Skin epidermis (tissue), 12 donors: ENCODE measurements around the gene DOCK2.
"Not testable (repeated sequence)": the region's sequence is repeated elsewhere in the genome, so short reads cannot be mapped to it uniquely, and the experiment has no call there.

Source experiments
- H3K27ac ChIP-seq, 21 experiments: fragments of 200-600 bp; sonication (generic) in 11 of 21; one replicate each; pipeline ENCODE4 v1.5.0; 2020; ENCODE audit warnings: mild to moderate bottlenecking in 3 of 21, inconsistent platforms in 2 of 21, moderate library complexity in 2 of 21
- H3K4me3 ChIP-seq, 7 experiments: fragments of 200-600 bp; sonication (generic) in 2 of 7; one replicate each; pipeline ENCODE4 v1.5.0; 2020; ENCODE audit warnings: inconsistent platforms in 2 of 7, mild to moderate bottlenecking in 2 of 7, moderate library complexity in 1 of 7

The DOCK2 gene

GRCh38 chr5:169805527-169805934 is 168.5 kb downstream of the DOCK2 start:
- no peak overlapping the region for H3K4me3 ChIP-seq
- peak overlapping the region in 1 of 21 experiments; percentile 5 for H3K27ac ChIP-seq

- Histone ChIP-seq H3K4me3 (no peak overlapping the region), H3K27ac (peak overlapping the region in 1 of 21 experiments; percentile 5)
Observed at GRCh38 chr5:169805937-169806700, 169.0 kb downstream of the DOCK2 start.

- no peak overlapping the region for H3K4me3 ChIP-seq
- H3K27ac ChIP-seq: no peak overlapping the region
Observed at GRCh38 chr5:169808118-169808581, 171.1 kb downstream of the DOCK2 start.

GRCh38 chr5:169808880-169809279 is 171.8 kb downstream of the DOCK2 start:
- not testable (repeated sequence) for H3K27ac ChIP-seq, H3K4me3 ChIP-seq

- Histone ChIP-seq H3K27ac (no peak overlapping the region), H3K4me3 (no peak overlapping the region)
Observed at GRCh38 chr5:169809281-169809680, 172.2 kb downstream of the DOCK2 start.

GRCh38 chr5:169810524-169810923 is 173.4 kb downstream of the DOCK2 start:
- Histone ChIP-seq H3K4me3 (no peak overlapping the region), H3K27ac (no peak overlapping the region)

GRCh38 chr5:169811023-169811422 is 173.9 kb downstream of the DOCK2 start:
- no peak overlapping the region for H3K27ac ChIP-seq
- H3K4me3 ChIP-seq: no peak overlapping the region

- no peak overlapping the region for H3K4me3 ChIP-seq
- no peak overlapping the region for H3K27ac ChIP-seq
Observed at GRCh38 chr5:169811680-169812079, 174.6 kb downstream of the DOCK2 start.

GRCh38 chr5:169812786-169813185 is 175.7 kb downstream of the DOCK2 start:
- Histone ChIP-seq H3K27ac (no peak overlapping the region), H3K4me3 (no peak overlapping the region)

- H3K27ac ChIP-seq: no peak overlapping the region
- no peak overlapping the region for H3K4me3 ChIP-seq
Observed at GRCh38 chr5:169814045-169814444, 177.0 kb downstream of the DOCK2 start.

- H3K27ac ChIP-seq: no peak overlapping the region
- H3K4me3 ChIP-seq: no peak overlapping the region
Observed at GRCh38 chr5:169814522-169814921, 177.4 kb downstream of the DOCK2 start.

- Histone ChIP-seq H3K4me3 (no peak overlapping the region), H3K27ac (no peak overlapping the region)
Observed at GRCh38 chr5:169817031-169817430, 180.0 kb downstream of the DOCK2 start.

- no peak overlapping the region for H3K4me3 ChIP-seq
Observed at GRCh38 chr5:169826618-169827017, 189.5 kb downstream of the DOCK2 start.

GRCh38 chr5:169827769-169828168 is 190.7 kb downstream of the DOCK2 start:
- no peak overlapping the region for H3K4me3 ChIP-seq
- no peak overlapping the region for H3K27ac ChIP-seq

More at GRCh38 chr5:169826618-169827017, 189.5 kb downstream of the DOCK2 start:
- no peak overlapping the region for H3K27ac ChIP-seq

GRCh38 chr5:169828385-169828784 is 191.3 kb downstream of the DOCK2 start:
- H3K27ac ChIP-seq: no peak overlapping the region
- H3K4me3 ChIP-seq: no peak overlapping the region

GRCh38 chr5:169831331-169831730 is 194.3 kb downstream of the DOCK2 start:
- Histone ChIP-seq H3K4me3 (no peak overlapping the region), H3K27ac (no peak overlapping the region)

- H3K27ac ChIP-seq: no peak overlapping the region
- H3K4me3 ChIP-seq: no peak overlapping the region
Observed at GRCh38 chr5:169832304-169832703, 195.2 kb downstream of the DOCK2 start.

- Histone ChIP-seq H3K27ac (no peak overlapping the region), H3K4me3 (no peak overlapping the region)
Observed at GRCh38 chr5:169832845-169833244, 195.8 kb downstream of the DOCK2 start.

GRCh38 chr5:169833681-169834292 is 196.7 kb downstream of the DOCK2 start:
- H3K27ac ChIP-seq: peak overlapping the region in 1 of 21 experiments; percentile 2
- H3K4me3 ChIP-seq: not testable (repeated sequence)

GRCh38 chr5:169834540-169834939 is 197.5 kb downstream of the DOCK2 start:
- not testable (repeated sequence) for H3K4me3 ChIP-seq, H3K27ac ChIP-seq

GRCh38 chr5:169836835-169837536 is 199.9 kb downstream of the DOCK2 start:
- H3K4me3 ChIP-seq: no peak overlapping the region
- no peak overlapping the region for H3K27ac ChIP-seq
